Right atrium auricular region (tissue), 2 donors: ENCODE results near the gene ZDHHC4. TPM values are rescaled to one million over a fixed set of nuclear protein-coding genes. Genes with fewer than 3 reads are reported as not detected.

Source experiments
- DNase-seq: peaks from one replicate; pipeline ENCODE4 v3.0.0-alpha.2; 2019; ENCODE audit warnings: low spot score
- H3K27ac ChIP-seq, 2 donors: fragments of 200-600 bp; sonication (generic); 1 replicate in 1 of 2; 2 replicates in 1 of 2; pipeline ENCODE4 v1.5.1; 2016 to 2019
- H3K27me3 ChIP-seq, 2 donors: fragments of 200-600 bp; sonication (generic); one replicate each; pipeline versions ENCODE4 v1.5.1 to v1.6.0; 2017 to 2019
- H3K36me3 ChIP-seq: fragments of 200-600 bp; sonication (generic); one replicate; pipeline ENCODE4 v1.5.1; 2016
- H3K4me1 ChIP-seq, 2 donors: fragments of 200-600 bp; sonication (generic); one replicate each; pipeline versions ENCODE4 v1.5.1 to v1.6.0; 2017 to 2019
- H3K4me3 ChIP-seq, 2 donors: fragments of 200-600 bp; sonication (generic); 1 replicate in 1 of 2; 2 replicates in 1 of 2; pipeline ENCODE4 v1.5.1; 2017 to 2019; ENCODE audit warnings: mild to moderate bottlenecking in 1 of 2, moderate library complexity in 1 of 2
- H3K9me3 ChIP-seq, 2 donors: fragments of 200-600 bp; sonication (generic); one replicate each; pipeline ENCODE4 v1.5.1; 2019
- CTCF ChIP-seq, 2 donors: fragments of 200-600 bp; sonication (generic); IDR thresholded peaks; one replicate each; pipeline ENCODE4 v1.5.1; 2019; ENCODE audit warnings: antibody characterized with exemption in 2 of 2
- total RNA-seq, 2 donors: library from RNA; depleted of rRNA; stranded (reverse); fragments of >200 nt; gene quantifications; one replicate each; pipeline ENCODE4 v1.1.0, GENCODE V29; 2016

The ZDHHC4 gene
- total RNA-seq, 2 donors from 2014 or later = 37.5 to 48.4 TPM

GRCh38 chr7:6532516-6532915, 44.7 kb upstream of the ZDHHC4 start:
- no peak for DNase-seq
- Histone ChIP-seq H3K4me1 (peaks cover 0 to 20% of the 10 kb centered on the region in 2 donors), H3K27ac (no peak overlapping the region), H3K4me3 (no peak overlapping the region), H3K9me3 (no peaks in the 10 kb centered on the region), H3K27me3 (peaks cover 0 to 19% of the 10 kb centered on the region in 2 donors), H3K36me3 (no peaks in the 10 kb centered on the region)
- TF ChIP-seq CTCF (IDR thresholded peaks at IDR 0.05) = no peak

- no peak overlapping the region for H3K4me3 ChIP-seq
- DNase-seq = no peak
- no peak overlapping the region for H3K27ac ChIP-seq
- no peaks in the 10 kb centered on the region for H3K36me3 ChIP-seq
- H3K9me3 ChIP-seq = no peaks in the 10 kb centered on the region
- TF ChIP-seq CTCF (IDR thresholded peaks at IDR 0.05) = no peak
- H3K4me1 ChIP-seq = peaks cover 0 to 20% of the 10 kb centered on the region in 2 donors
- peaks cover 0 to 19% of the 10 kb centered on the region in 2 donors for H3K27me3 ChIP-seq
Observed at GRCh38 chr7:6533893-6534495, 43.3 kb upstream of the ZDHHC4 start.

- Histone ChIP-seq H3K27ac (no peak overlapping the region), H3K4me3 (peak overlapping the region; percentile 4 to 43), H3K9me3 (no peaks in the 10 kb centered on the region), H3K36me3 (no peaks in the 10 kb centered on the region), H3K27me3 (peaks cover 0 to 10% of the 10 kb centered on the region in 2 donors), H3K4me1 (peaks cover 0 to 10% of the 10 kb centered on the region in 2 donors)
- no peak for TF ChIP-seq CTCF (IDR thresholded peaks at IDR 0.05)
- DNase-seq = no peak
Observed at GRCh38 chr7:6536262-6537260, 40.7 kb upstream of the ZDHHC4 start.

GRCh38 chr7:6542368-6542767, 34.9 kb upstream of the ZDHHC4 start:
- no peak overlapping the region for H3K27ac ChIP-seq
- no peak overlapping the region for H3K4me3 ChIP-seq
- no peaks in the 10 kb centered on the region for H3K4me1 ChIP-seq
- H3K36me3 ChIP-seq = no peaks in the 10 kb centered on the region
- no peaks in the 10 kb centered on the region for H3K27me3 ChIP-seq
- DNase-seq = no peak
- no peak for TF ChIP-seq CTCF (IDR thresholded peaks at IDR 0.05)
- H3K9me3 ChIP-seq = no peaks in the 10 kb centered on the region

GRCh38 chr7:6545398-6546126, 31.7 kb upstream of the ZDHHC4 start:
- no peak for DNase-seq
- no peaks in the 10 kb centered on the region for H3K36me3 ChIP-seq
- no peaks in the 10 kb centered on the region for H3K27me3 ChIP-seq
- no peak overlapping the region for H3K4me3 ChIP-seq
- no peaks in the 10 kb centered on the region for H3K4me1 ChIP-seq
- no peak overlapping the region for H3K27ac ChIP-seq
- TF ChIP-seq CTCF (IDR thresholded peaks at IDR 0.05) = no peak
- no peaks in the 10 kb centered on the region for H3K9me3 ChIP-seq
